HepG2 (cell line): Measurements from ENCODE around the gene LRRC74A. TPM values are rescaled to one million over a fixed set of nuclear protein-coding genes. Genes with fewer than 3 reads are reported as not detected.
"Not testable (repeated sequence)": the region's sequence is repeated elsewhere in the genome, so short reads cannot be mapped to it uniquely, and the experiment has no call there.

Experiments
- ATAC-seq: fragments of 200-7000 bp; cut with Tn5 transposase; 3 replicates; pipeline ENCODE4 v1.9.1; 2020; ENCODE audit warnings: mild to moderate bottlenecking, moderate library complexity
- BruUV-seq: library from RNA; stranded (reverse); fragments of 400-500 nt; replicated peaks from 2 replicates; lab custom pipeline; 2021; lab: Mats Ljungman, UMichigan
- CTCF ChIA-PET: fragments of 300-600 bp; formaldehyde crosslinking; extraction: SDS; loops from one replicate; lab custom pipeline; 2021; ENCODE audit warnings: low total read pairs, inconsistent platforms, low intra/inter-chr PET ratio; lab: Yijun Ruan, JAX
- POLR2A ChIA-PET: fragments of 350-600 bp; sonication (Branson Sonifier 250); formaldehyde crosslinking; loops from one replicate; lab custom pipeline; 2020; ENCODE audit warnings: antibody characterized with exemption, inconsistent platforms; lab: Yijun Ruan, JAX
- DNase-seq: peaks from one replicate; pipeline ENCODE4 v3.0.0-alpha.2; 2015; ENCODE audit warnings: low spot score
- FAIRE-seq: peaks from 3 replicates; lab custom pipeline; 2011; peaks lifted over from hg19 to GRCh38; lab: Jason Lieb, UNC
- H2AFZ ChIP-seq: one replicate; pipeline ENCODE4 v1.6.1; 2011; ENCODE audit warnings: low read length, inconsistent platforms
- H3K27ac ChIP-seq: fragments of 300-600 bp; 3 replicates; pipeline ENCODE4 v1.8.0; 2011; ENCODE audit warnings: mixed run types, mild to moderate bottlenecking, mixed read lengths, low read length, inconsistent platforms; ENCODE audit not compliant: insufficient read depth; ENCODE audit errors: extremely low read length
- H3K27me3 ChIP-seq, 2 experiments: fragments of 200-600 bp in 1 of 2; 2 replicates in 1 of 2; 3 replicates in 1 of 2; pipeline versions ENCODE4 v1.6.0 to v1.8.0; 2011; ENCODE audit warnings: low read length in 2 of 2, mild to moderate bottlenecking in 2 of 2, moderate library complexity in 2 of 2, inconsistent platforms in 1 of 2; ENCODE audit not compliant: insufficient read depth in 2 of 2, control insufficient read depth in 1 of 2
- H3K36me3 ChIP-seq, 2 experiments: fragments of 200-600 bp in 1 of 2; replicated peaks in 1 of 2; 2 replicates in 1 of 2; 3 replicates in 1 of 2; pipeline versions ENCODE4 v1.5.1 to v1.8.0; 2011; ENCODE audit warnings: low read length in 2 of 2, inconsistent platforms in 1 of 2; ENCODE audit not compliant: insufficient read depth in 2 of 2, control insufficient read depth in 1 of 2
- H3K4me1 ChIP-seq: 2 replicates; pipeline ENCODE4 v1.5.1; 2012; ENCODE audit warnings: low read length, inconsistent platforms; ENCODE audit not compliant: insufficient read depth
- H3K4me2 ChIP-seq: 2 replicates; pipeline ENCODE4 v1.6.0; 2011; ENCODE audit warnings: low read depth, low read length, inconsistent platforms
- H3K4me3 ChIP-seq, 3 experiments: fragments of 200-600 bp in 1 of 3; sonication (generic), shearing (Covaris generic) in 1 of 3; replicated peaks in 1 of 3; 2 replicates each; pipeline ENCODE4 v1.5.1; 2011 to 2016; ENCODE audit warnings: low read length in 3 of 3, inconsistent platforms in 2 of 3, low read depth in 2 of 3, mild to moderate bottlenecking in 2 of 3, control low read depth in 1 of 3, mixed read lengths in 1 of 3; ENCODE audit not compliant: insufficient read depth in 1 of 3
- H3K79me2 ChIP-seq: one replicate; pipeline ENCODE4 v1.6.1; 2011; ENCODE audit warnings: low read length, inconsistent platforms; ENCODE audit not compliant: insufficient read depth
- H3K9ac ChIP-seq: 2 replicates; pipeline ENCODE4 v1.6.0; 2011; ENCODE audit warnings: mild to moderate bottlenecking, low read depth, low read length, inconsistent platforms; ENCODE audit not compliant: insufficient read depth
- H3K9me3 ChIP-seq: 2 replicates; pipeline ENCODE4 v1.5.1; 2012; ENCODE audit warnings: mild to moderate bottlenecking, low read length
- H4K20me1 ChIP-seq: 2 replicates; pipeline ENCODE4 v1.6.0; 2011; ENCODE audit warnings: inconsistent platforms, mild to moderate bottlenecking, low read length, moderate library complexity; ENCODE audit not compliant: insufficient read depth
- CBX2 ChIP-seq, 2 experiments: fragments of 200-600 bp in 1 of 2; sonication (generic); formaldehyde crosslinking in 1 of 2; IDR thresholded peaks; 2 replicates each; pipeline versions ENCODE4 v1.7.0 to v1.8.1; 2018 to 2022; ENCODE audit warnings: low read depth in 2 of 2, low read length in 1 of 2, mild to moderate bottlenecking in 1 of 2, missing genetic modification reagents in 1 of 2
- CHCHD3 ChIP-seq: sonication (generic); formaldehyde crosslinking; IDR thresholded peaks from 2 replicates; pipeline ENCODE4 v1.8.0; 2022; ENCODE audit warnings: mild to moderate bottlenecking, missing genetic modification reagents, moderate library complexity
- FOXA1 ChIP-seq, 2 experiments: fragments of 450-650 bp in 1 of 2; sonication (generic) in 1 of 2; formaldehyde crosslinking in 1 of 2; IDR thresholded peaks; 2 replicates each; pipeline versions ENCODE4 v1.4.0 to v1.6.1; 2016 to 2020; ENCODE audit warnings: missing genetic modification reagents in 1 of 2
- RBM39 ChIP-seq: fragments of 200-400 bp; formaldehyde crosslinking; IDR thresholded peaks from one replicate; pipeline ENCODE4 v1.6.1; 2018; ENCODE audit warnings: antibody characterized with exemption, mild to moderate bottlenecking, low read depth, low read length; ENCODE audit not compliant: poor library complexity, severe bottlenecking
- STAG1 ChIP-seq: sonication (generic); formaldehyde crosslinking; IDR thresholded peaks from 2 replicates; pipeline ENCODE4 v1.4.0; 2020; ENCODE audit warnings: missing genetic modification reagents
- TP53 ChIP-seq: sonication (generic); formaldehyde crosslinking; conservative IDR thresholded peaks from 2 replicates; pipeline ENCODE4 v1.4.0; 2020; ENCODE audit warnings: missing genetic modification reagents
- ZFYVE20 ChIP-seq: sonication (generic); formaldehyde crosslinking; IDR thresholded peaks from 2 replicates; pipeline ENCODE4 v1.8.0; 2023; ENCODE audit warnings: low read depth, mild to moderate bottlenecking, moderate library complexity, missing genetic modification reagents, borderline replicate concordance
- ZNF350 ChIP-seq: sonication (generic); formaldehyde crosslinking; IDR thresholded peaks from 2 replicates; pipeline ENCODE4 v1.4.0; 2020; ENCODE audit warnings: mild to moderate bottlenecking, low read depth, missing genetic modification reagents, borderline replicate concordance
- ZNF703 ChIP-seq: sonication (generic); formaldehyde crosslinking; IDR thresholded peaks from 2 replicates; pipeline ENCODE4 v1.5.1; 2020; ENCODE audit warnings: missing genetic modification reagents, mild to moderate bottlenecking, moderate library complexity, borderline replicate concordance
- WGBS: methylation state at CpG from one replicate; pipeline ENCODE4 v1.1.6; 2017; ENCODE audit warnings: low lambda C conversion rate; 5-methylcytosine and 5-hydroxymethylcytosine counted together
- in situ Hi-C: cut with HindIII; loops from 2 replicates; pipeline ENCODE4 v1.10.0; 2017; ENCODE audit warnings: low pct_unique_long_range_greater_than_20kb; ENCODE audit not compliant: extremely low pct_ligation_motif_present
- intact Hi-C: fragments of 100-400 bp; cut with micrococcal nuclease; formaldehyde crosslinking; loops from one replicate; pipeline ENCODE4 v1.10.0; 2022; ENCODE audit not compliant: unreplicated experiment
- polyA plus RNA-seq, 8 experiments: library from polyadenylated mRNA; depleted of rRNA in 3 of 8; stranded (reverse) in 7 of 8; unstranded in 1 of 8; fragments of >200 nt; fragmentation: Illumina TruSeq in 4 of 8; extraction: Trizol in 4 of 8; gene quantifications; 2 replicates each; pipeline versions ENCODE4 v1.2.1 to v1.2.3, GENCODE V29; 2011 to 2016; ENCODE audit warnings: low read depth in 4 of 8, missing spikeins in 1 of 8, mixed read lengths in 1 of 8; ENCODE audit not compliant: insufficient read depth in 1 of 8
- total RNA-seq, 5 experiments: library from RNA; depleted of rRNA; stranded (reverse); fragments of >200 nt; fragmentation: Illumina TruSeq; extraction: Trizol; gene quantifications; 2 replicates each; pipeline ENCODE4 v1.2.3, GENCODE V29; 2016; ENCODE audit warnings: low read depth in 1 of 5
- TF ChIP-seq, protein P1 (sequence below): sonication (generic); formaldehyde crosslinking; IDR thresholded peaks from 2 replicates; pipeline ENCODE4 v1.8.0; 2022; ENCODE audit warnings: mild to moderate bottlenecking, missing genetic modification reagents

The LRRC74A gene
- total and polyA plus RNA-seq, 2 of the 13 experiments (the other 11 are each of a cell fraction or from before 2014, with no cell fraction given) = not detected

DNA sequence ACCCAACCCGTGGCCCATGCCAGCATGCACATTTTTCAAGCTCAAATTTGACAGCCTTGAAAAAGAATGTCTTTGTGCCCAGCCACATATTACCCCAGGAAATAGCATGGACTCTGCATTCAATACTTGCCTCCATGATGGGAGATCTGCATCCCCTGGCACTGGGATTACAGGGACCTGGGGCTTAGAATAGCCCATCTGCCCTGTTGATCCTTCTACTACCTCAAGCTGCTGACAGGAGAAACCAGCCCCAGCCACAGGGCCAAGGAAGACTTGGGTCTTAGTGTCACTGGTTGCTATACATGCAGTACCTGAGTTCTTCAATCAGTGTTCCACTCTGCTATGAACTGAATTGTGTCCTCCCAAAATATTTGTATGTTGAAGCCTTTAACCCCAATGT, 85.3 kb downstream of the LRRC74A start:
- in situ Hi-C loops = loop anchor here (5.0 kb wide), 1 partner anchor 151 kb away; no protein-coding TSS in a partner anchor
- no peak overlapping the region for H3K4me3 ChIP-seq
- BruUV-seq = no TSS peak

DNA sequence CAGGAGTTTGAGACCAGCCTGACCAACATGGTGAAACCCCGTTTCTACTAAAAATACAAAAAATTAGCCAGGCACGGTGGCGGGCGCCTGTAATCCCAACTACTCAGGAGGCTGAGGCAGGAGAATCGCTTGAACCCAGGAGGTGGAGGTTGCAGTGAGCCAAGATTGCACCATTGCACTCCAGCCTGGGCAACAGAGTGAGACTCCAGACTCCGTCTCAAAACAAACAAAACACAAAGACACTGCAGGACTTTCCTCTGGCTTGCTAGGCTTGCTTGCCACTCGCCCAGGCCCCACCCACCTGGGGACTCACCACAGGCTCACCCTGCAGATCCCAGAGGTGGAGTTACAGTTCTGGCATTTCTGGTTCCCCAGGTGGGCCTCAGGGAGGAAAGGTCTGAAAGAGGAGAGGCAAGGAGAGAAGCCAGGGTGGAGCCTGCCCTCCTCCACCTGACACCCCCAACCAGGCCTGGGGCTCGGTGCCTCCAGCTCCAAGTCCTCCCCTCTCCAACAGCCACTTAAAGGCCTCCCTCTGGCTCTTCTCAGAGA, 88.4 kb downstream of the LRRC74A start:
- in situ Hi-C loops (loop anchor here (5.0 kb wide), 1 partner anchor 148 kb away; no protein-coding TSS in a partner anchor), intact Hi-C loops (loop anchor here (10.0 kb wide), 1 partner anchor 50 kb away; no protein-coding TSS in a partner anchor)
- CTCF ChIA-PET = interaction anchor here (2.0 to 3.2 kb wide), 3 partner anchors 138 to 155 kb away, joined by 12 to 53 read pairs (median 38); no protein-coding TSS in a partner anchor
- H3K36me3 ChIP-seq, H4K20me1 ChIP-seq, BruUV-seq, H3K27ac ChIP-seq, ATAC-seq, DNase-seq, H2AFZ ChIP-seq, H3K79me2 ChIP-seq, H3K27me3 ChIP-seq, FAIRE-seq, H3K9ac ChIP-seq, H3K4me3 ChIP-seq, H3K9me3 ChIP-seq, POLR2A ChIA-PET, H3K4me2 ChIP-seq: not testable (repeated sequence)
- H3K4me1 ChIP-seq = peaks cover 30% of the 10 kb centered on the region
- 66% methylated on average over 6 of the region's 8 CpGs for WGBS

More for the DNA sequence above, 85.3 kb downstream of the LRRC74A start:
- FAIRE-seq = no peak
- H3K9ac ChIP-seq = no peak overlapping the region
- H2AFZ ChIP-seq = no peak overlapping the region
- no peaks in the 10 kb centered on the region for H3K36me3 ChIP-seq
- H3K79me2 ChIP-seq = no peaks in the 10 kb centered on the region
- no peaks in the 10 kb centered on the region for H3K27me3 ChIP-seq
- CTCF ChIA-PET = no interaction called here
- DNase-seq = no peak
- H3K27ac ChIP-seq = no peak overlapping the region
- peaks cover 6% of the 10 kb centered on the region; the same call in 1 of the 2 replicates for H3K4me1 ChIP-seq
- no peaks in the 10 kb centered on the region for H3K9me3 ChIP-seq
- intact Hi-C loops = loop anchor here (10.0 kb wide), 1 partner anchor 53 kb away; no protein-coding TSS in a partner anchor
- TF ChIP-seq STAG1 (CRISPR knock-in tag) (no peak), ZNF703 (CRISPR knock-in tag) (no peak), CBX2 (IDR thresholded peaks at IDR 0.05; ENCODE audit: low read depth, low read length) (no peak), CBX2 (CRISPR knock-in tag; IDR thresholded peaks at IDR 0.05; ENCODE audit: low read depth) (no peak), TP53 (CRISPR knock-in tag) (no peak), CHCHD3 (CRISPR knock-in tag) (no peak), FOXA1 (IDR thresholded peaks at IDR 0.05) (no peak), FOXA1 (CRISPR knock-in tag; IDR thresholded peaks at IDR 0.05) (no peak), ZFYVE20 (CRISPR knock-in tag) (no peak), RBM39 (no peak), ZNF350 (CRISPR knock-in tag) (no peak)
- TF ChIP-seq, protein P1, sequence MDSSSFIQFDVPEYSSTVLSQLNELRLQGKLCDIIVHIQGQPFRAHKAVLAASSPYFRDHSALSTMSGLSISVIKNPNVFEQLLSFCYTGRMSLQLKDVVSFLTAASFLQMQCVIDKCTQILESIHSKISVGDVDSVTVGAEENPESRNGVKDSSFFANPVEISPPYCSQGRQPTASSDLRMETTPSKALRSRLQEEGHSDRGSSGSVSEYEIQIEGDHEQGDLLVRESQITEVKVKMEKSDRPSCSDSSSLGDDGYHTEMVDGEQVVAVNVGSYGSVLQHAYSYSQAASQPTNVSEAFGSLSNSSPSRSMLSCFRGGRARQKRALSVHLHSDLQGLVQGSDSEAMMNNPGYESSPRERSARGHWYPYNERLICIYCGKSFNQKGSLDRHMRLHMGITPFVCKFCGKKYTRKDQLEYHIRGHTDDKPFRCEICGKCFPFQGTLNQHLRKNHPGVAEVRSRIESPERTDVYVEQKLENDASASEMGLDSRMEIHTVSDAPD (CRISPR knock-in tag) = no peak
- no peak overlapping the region for H3K4me2 ChIP-seq
- H4K20me1 ChIP-seq = no peaks in the 10 kb centered on the region
- WGBS = 0% methylated on average over 1 of the region's 1 CpG
- ATAC-seq = no peak
- POLR2A ChIA-PET = no interaction called here
